KOPT-K1 (cell line): ENCODE results near the gene FRRS1L.

Experiments used
- H3K27ac ChIP-seq: fragments of 200-600 bp; sonication (generic); 2 replicates; pipeline ENCODE4 v1.5.1; 2016; ENCODE audit warnings: antibody characterized with exemption, mild to moderate bottlenecking, low read depth, low read length; ENCODE audit not compliant: poor library complexity, severe bottlenecking
- H3K36me3 ChIP-seq: fragments of 200-600 bp; sonication (generic); 2 replicates; pipeline ENCODE4 v1.5.1; 2017; ENCODE audit warnings: antibody characterized with exemption, mild to moderate bottlenecking, low read length, moderate library complexity; ENCODE audit not compliant: insufficient read depth
- H3K9me3 ChIP-seq: fragments of 200-600 bp; sonication (generic); 2 replicates; pipeline ENCODE4 v1.5.1; 2017; ENCODE audit warnings: antibody characterized with exemption, low read length, mild to moderate bottlenecking; ENCODE audit not compliant: insufficient read depth, poor library complexity, severe bottlenecking

The FRRS1L gene

GRCh38 chr9:109166771-109167601 lies at the start of gene FRRS1L:
TSS of gene FRRS1L (minus strand) at chr9:109167249. CDS start at chr9:109167138, 111 bp downstream.
- Histone ChIP-seq H3K9me3 (no peaks in the 10 kb centered on the region), H3K27ac (no peak within 1 kb of the TSS), H3K36me3 (no peaks in the 10 kb centered on the region)

- Histone ChIP-seq H3K36me3 (no peaks in the 10 kb centered on the region), H3K9me3 (no peaks in the 10 kb centered on the region)
Measured at GRCh38 chr9:109214414-109214813, 47.4 kb upstream of the FRRS1L start.

GRCh38 chr9:109213285-109214121 lies 46.5 kb upstream of the FRRS1L start:
- Histone ChIP-seq H3K9me3 (no peaks in the 10 kb centered on the region), H3K36me3 (no peaks in the 10 kb centered on the region), H3K27ac (no peak overlapping the region)

More at GRCh38 chr9:109214414-109214813, 47.4 kb upstream of the FRRS1L start:
- H3K27ac ChIP-seq: no peak overlapping the region

GRCh38 chr9:109212768-109213167 lies 45.7 kb upstream of the FRRS1L start:
- H3K27ac ChIP-seq: no peak overlapping the region

GRCh38 chr9:109206670-109207069 lies 39.6 kb upstream of the FRRS1L start:
- Histone ChIP-seq H3K36me3 (no peaks in the 10 kb centered on the region), H3K9me3 (no peaks in the 10 kb centered on the region), H3K27ac (no peak overlapping the region)

More at GRCh38 chr9:109212768-109213167, 45.7 kb upstream of the FRRS1L start:
- Histone ChIP-seq H3K36me3 (no peaks in the 10 kb centered on the region), H3K9me3 (no peaks in the 10 kb centered on the region)

GRCh38 chr9:109205526-109205925 lies 38.5 kb upstream of the FRRS1L start:
- H3K36me3 ChIP-seq: no peaks in the 10 kb centered on the region
- H3K9me3 ChIP-seq: no peaks in the 10 kb centered on the region
- no peak overlapping the region for H3K27ac ChIP-seq

- Histone ChIP-seq H3K36me3 (no peaks in the 10 kb centered on the region), H3K9me3 (no peaks in the 10 kb centered on the region), H3K27ac (no peak overlapping the region)
Measured at GRCh38 chr9:109203761-109204360, 36.8 kb upstream of the FRRS1L start.

- no peaks in the 10 kb centered on the region for H3K9me3 ChIP-seq
- no peaks in the 10 kb centered on the region for H3K36me3 ChIP-seq
- H3K27ac ChIP-seq: no peak overlapping the region
Measured at GRCh38 chr9:109199676-109200075, 32.6 kb upstream of the FRRS1L start.

GRCh38 chr9:109198736-109199382 lies 31.8 kb upstream of the FRRS1L start:
- Histone ChIP-seq H3K36me3 (no peaks in the 10 kb centered on the region), H3K9me3 (no peaks in the 10 kb centered on the region), H3K27ac (no peak overlapping the region)

GRCh38 chr9:109193974-109194556 lies 27.0 kb upstream of the FRRS1L start:
- H3K27ac ChIP-seq: no peak overlapping the region
- H3K9me3 ChIP-seq: no peaks in the 10 kb centered on the region
- H3K36me3 ChIP-seq: no peaks in the 10 kb centered on the region

GRCh38 chr9:109192732-109193361 lies 25.8 kb upstream of the FRRS1L start:
- no peak overlapping the region for H3K27ac ChIP-seq
- H3K36me3 ChIP-seq: no peaks in the 10 kb centered on the region
- H3K9me3 ChIP-seq: no peaks in the 10 kb centered on the region

- H3K9me3 ChIP-seq: no peaks in the 10 kb centered on the region
- H3K36me3 ChIP-seq: no peaks in the 10 kb centered on the region
- no peak overlapping the region for H3K27ac ChIP-seq
Measured at GRCh38 chr9:109191746-109192145, 24.7 kb upstream of the FRRS1L start.

- Histone ChIP-seq H3K36me3 (no peaks in the 10 kb centered on the region), H3K27ac (no peak overlapping the region), H3K9me3 (no peaks in the 10 kb centered on the region)
Measured at GRCh38 chr9:109190151-109190550, 23.1 kb upstream of the FRRS1L start.

- Histone ChIP-seq H3K36me3 (no peaks in the 10 kb centered on the region), H3K9me3 (no peaks in the 10 kb centered on the region), H3K27ac (no peak overlapping the region)
Measured at GRCh38 chr9:109186857-109187520, 19.9 kb upstream of the FRRS1L start.
